IMR-90 (cell line): ENCODE measurements around the gene DUSP11. TPM values are rescaled to one million over a fixed set of nuclear protein-coding genes. Genes with fewer than 3 reads are reported as not detected.

Experiments used
- ATAC-seq: fragments of 200-7000 bp; cut with Tn5 transposase; 2 replicates; pipeline ENCODE4 v1.9.1; 2020; ENCODE audit warnings: low read depth, mild to moderate bottlenecking, moderate library complexity
- BruUV-seq: library from RNA; stranded (reverse); fragments of 400-500 nt; replicated peaks from 2 replicates; lab custom pipeline; 2021; lab: Mats Ljungman, UMichigan
- CTCF ChIA-PET: fragments of 300-600 bp; formaldehyde crosslinking; extraction: SDS; loops from one replicate; lab custom pipeline; 2021; ENCODE audit warnings: antibody characterized with exemption; lab: Yijun Ruan, JAX
- POLR2A ChIA-PET: fragments of 300-600 bp; sonication (Branson Sonifier 250); formaldehyde crosslinking; loops from one replicate; lab custom pipeline; 2022; ENCODE audit warnings: antibody characterized with exemption; ENCODE audit not compliant: unreplicated experiment; lab: Charles Lee
- DNase-seq: peaks from one replicate; pipeline ENCODE4 v3.0.0; 2013
- H2AFZ ChIP-seq: replicated peaks from 2 replicates; pipeline ENCODE3; 2013; ENCODE audit warnings: low read length, mild to moderate bottlenecking; ENCODE audit not compliant: poor library complexity
- H2AK5ac ChIP-seq: 2 replicates; pipeline ENCODE4 v1.6.1; 2013; ENCODE audit warnings: low read depth, low read length, inconsistent platforms
- H2AK9ac ChIP-seq: replicated peaks from 2 replicates; pipeline ENCODE3; 2013; ENCODE audit warnings: mild to moderate bottlenecking, low read depth, low read length, moderate library complexity; ENCODE audit not compliant: poor library complexity
- H2BK120ac ChIP-seq: 2 replicates; pipeline ENCODE4 v1.6.1; 2013; ENCODE audit warnings: low read depth, low read length, inconsistent platforms
- H2BK15ac ChIP-seq: 3 replicates; pipeline ENCODE4 v1.6.1; 2013; ENCODE audit warnings: low read depth, low read length, inconsistent platforms
- H2BK20ac ChIP-seq: 2 replicates; pipeline ENCODE4 v1.6.1; 2013; ENCODE audit warnings: low read depth, mild to moderate bottlenecking, inconsistent platforms, low read length, moderate library complexity
- H2BK5ac ChIP-seq: 2 replicates; pipeline ENCODE4 v1.6.1; 2013; ENCODE audit warnings: mild to moderate bottlenecking, low read depth, low read length, inconsistent platforms; ENCODE audit not compliant: poor library complexity, severe bottlenecking
- H3K14ac ChIP-seq: replicated peaks from 2 replicates; pipeline ENCODE4 v1.6.1; 2013; ENCODE audit warnings: low read depth, low read length, inconsistent platforms
- H3K18ac ChIP-seq: 2 replicates; pipeline ENCODE4 v1.6.1; 2013; ENCODE audit warnings: low read depth, low read length, control low read depth
- H3K23ac ChIP-seq: 2 replicates; pipeline ENCODE4 v1.6.1; 2013; ENCODE audit warnings: low read depth, low read length, inconsistent platforms
- H3K27ac ChIP-seq: 2 replicates; pipeline ENCODE4 v1.5.1; 2013; ENCODE audit warnings: mild to moderate bottlenecking, control low read depth, low read length; ENCODE audit not compliant: insufficient read depth
- H3K27me3 ChIP-seq: 2 replicates; pipeline ENCODE4 v1.6.1; 2013; ENCODE audit warnings: low read length; ENCODE audit not compliant: control insufficient read depth, insufficient read depth
- H3K36me3 ChIP-seq: 2 replicates; pipeline ENCODE4 v1.6.1; 2013; ENCODE audit warnings: low read length, mixed read lengths; ENCODE audit not compliant: control insufficient read depth, insufficient read depth
- H3K4ac ChIP-seq: 2 replicates; pipeline ENCODE4 v1.6.1; 2013; ENCODE audit warnings: low read depth, low read length, inconsistent platforms
- H3K4me1 ChIP-seq: 2 replicates; pipeline ENCODE4 v1.6.1; 2013; ENCODE audit warnings: low read length, mixed read lengths; ENCODE audit not compliant: control insufficient read depth, insufficient read depth
- H3K4me2 ChIP-seq: 2 replicates; pipeline ENCODE4 v1.6.1; 2013; ENCODE audit warnings: low read depth, mild to moderate bottlenecking, control low read depth, low read length, moderate library complexity
- H3K4me3 ChIP-seq: 2 replicates; pipeline ENCODE4 v1.5.1; 2013; ENCODE audit warnings: low read depth, mild to moderate bottlenecking, control low read depth, low read length, moderate library complexity; ENCODE audit not compliant: insufficient read depth
- H3K56ac ChIP-seq: 2 replicates; pipeline ENCODE4 v1.6.1; 2013; ENCODE audit warnings: low read length, inconsistent platforms; ENCODE audit not compliant: insufficient read depth; ENCODE audit errors: extremely low read depth
- H3K79me1 ChIP-seq, 2 experiments: 2 replicates each; pipeline ENCODE4 v1.6.1; 2013; ENCODE audit warnings: low read length in 2 of 2, inconsistent platforms in 1 of 2, low read depth in 1 of 2
- H3K9ac ChIP-seq: 2 replicates; pipeline ENCODE4 v1.6.1; 2013; ENCODE audit warnings: low read depth, low read length, control low read depth
- H3K9me1 ChIP-seq: 2 replicates; pipeline ENCODE4 v1.6.1; 2013; ENCODE audit warnings: low read length, inconsistent platforms; ENCODE audit not compliant: insufficient read depth
- H3K9me3 ChIP-seq: 2 replicates; pipeline ENCODE4 v1.6.1; 2013; ENCODE audit warnings: low read length; ENCODE audit not compliant: control insufficient read depth, insufficient read depth
- H4K20me1 ChIP-seq: 2 replicates; pipeline ENCODE4 v1.6.1; 2013; ENCODE audit warnings: low read length, inconsistent platforms; ENCODE audit not compliant: insufficient read depth
- H4K5ac ChIP-seq: 2 replicates; pipeline ENCODE4 v1.6.1; 2013; ENCODE audit warnings: mild to moderate bottlenecking, low read depth, low read length, control low read depth
- H4K8ac ChIP-seq, 2 experiments: 2 replicates each; pipeline ENCODE4 v1.6.1; 2013; ENCODE audit warnings: low read depth in 2 of 2, low read length in 2 of 2, control low read depth in 1 of 2, inconsistent platforms in 1 of 2
- H4K91ac ChIP-seq: 2 replicates; pipeline ENCODE4 v1.6.1; 2013; ENCODE audit warnings: low read depth, low read length, inconsistent platforms; ENCODE audit not compliant: insufficient read depth
- CEBPB ChIP-seq: IDR thresholded peaks from 2 replicates; pipeline ENCODE4 v1.6.1; 2012; ENCODE audit warnings: low read depth, low read length, improper control_type of control experiment
- CHD1 ChIP-seq: IDR thresholded peaks from 2 replicates; pipeline ENCODE4 v1.6.1; 2012; ENCODE audit warnings: low read depth, low read length, improper control_type of control experiment
- MAFK ChIP-seq: IDR thresholded peaks from 2 replicates; pipeline ENCODE4 v1.6.1; 2012; ENCODE audit warnings: low read depth, low read length, improper control_type of control experiment
- MXI1 ChIP-seq: IDR thresholded peaks from 2 replicates; pipeline ENCODE4 v1.6.1; 2012; ENCODE audit warnings: low read depth, mild to moderate bottlenecking, low read length, moderate library complexity, borderline replicate concordance
- NFE2L2 ChIP-seq: fragments of 150-350 bp; IDR thresholded peaks from 2 replicates; pipeline ENCODE4 v1.6.1; 2016; ENCODE audit warnings: low read depth, mild to moderate bottlenecking, low read length
- POLR2A ChIP-seq: IDR thresholded peaks from 2 replicates; pipeline ENCODE4 v1.6.1; 2012; ENCODE audit warnings: mild to moderate bottlenecking, low read depth, low read length
- RAD21 ChIP-seq: IDR thresholded peaks from 2 replicates; pipeline ENCODE4 v1.6.1; 2012; ENCODE audit warnings: low read length, improper control_type of control experiment
- RFX5 ChIP-seq: IDR thresholded peaks from 2 replicates; pipeline ENCODE4 v1.8.0; 2012; ENCODE audit warnings: low read depth, mild to moderate bottlenecking, low read length, moderate library complexity
- WGBS, 2 experiments: methylation state at CpG; one replicate each; pipeline versions ENCODE4 v1.1.5 to v1.1.7; 2013; ENCODE audit warnings: missing lambda C conversion rate in 2 of 2; ENCODE audit not compliant: insufficient read length in 1 of 2; ENCODE audit errors: extremely low coverage in 2 of 2; 5-methylcytosine and 5-hydroxymethylcytosine counted together
- dilution Hi-C: fragments of 300-500 bp; cut with HindIII; formaldehyde crosslinking; loops from one replicate; pipeline ENCODE4 v1.14.3; 2018; ENCODE audit warnings: low sequenced_read_pairs; ENCODE audit not compliant: unreplicated experiment
- in situ Hi-C: fragments of 300-500 bp; cut with MboI; formaldehyde crosslinking; loops from 3 replicates; pipeline ENCODE4 v1.14.3; 2019; ENCODE audit warnings: low sequenced_read_pairs, inconsistent platforms, mixed read lengths
- intact Hi-C: fragments of 100-400 bp; cut with micrococcal nuclease; formaldehyde crosslinking; loops from 2 replicates; pipeline ENCODE4 v1.10.0; 2022
- polyA plus RNA-seq, 3 experiments: library from polyadenylated mRNA; depleted of rRNA; stranded (reverse); fragments of >200 nt; gene quantifications; 2 replicates each; pipeline ENCODE4 v1.2.3, GENCODE V29; 2012; ENCODE audit warnings: low replicate concordance in 1 of 3
- total RNA-seq: library from RNA; depleted of rRNA; stranded (reverse); fragments of >200 nt; gene quantifications from 2 replicates; pipeline ENCODE4 v1.2.3, GENCODE V29; 2012
- TF ChIP-seq, protein P1 (sequence below): conservative IDR thresholded peaks from 2 replicates; pipeline ENCODE4 v1.5.1; 2012; ENCODE audit warnings: mild to moderate bottlenecking, low read depth, low read length, improper control_type of control experiment
- TF ChIP-seq, protein P2 (sequence below): fragments of 150-350 bp; IDR thresholded peaks from 2 replicates; pipeline ENCODE4 v1.6.1; 2016; ENCODE audit warnings: low read depth, mild to moderate bottlenecking, low read length, moderate library complexity, borderline replicate concordance

Gene DUSP11
- total and polyA plus RNA-seq, 2 of the 4 experiments (the other 2 are of a cell fraction), result 22.4 to 25.6 TPM

DNA sequence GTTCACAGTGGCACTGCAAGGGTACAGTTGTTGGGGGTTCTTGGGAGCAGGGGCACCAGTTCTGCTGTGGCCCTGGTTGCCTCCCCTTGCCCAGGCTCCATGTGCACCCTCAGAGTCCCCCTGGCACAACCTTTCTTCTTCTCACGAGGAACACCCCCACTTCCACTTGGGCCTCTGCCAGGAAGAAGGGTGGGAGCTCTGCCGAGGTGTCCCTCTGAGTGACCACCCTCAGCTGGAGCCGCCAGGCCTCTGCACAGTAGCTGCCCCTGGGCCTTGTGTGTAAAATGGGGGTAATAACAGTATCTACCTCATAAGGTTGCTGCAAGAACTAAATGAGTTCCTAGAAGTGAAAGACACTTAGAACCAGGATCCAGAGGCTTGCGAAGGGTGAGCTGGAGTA is 51.2 kb downstream of the DUSP11 start:
- Histone ChIP-seq H2BK20ac (no peak overlapping the region), H3K27ac (no peak overlapping the region), H3K18ac (no peak overlapping the region), H2AK9ac (no peak overlapping the region), H3K4me3 (no peak overlapping the region), H4K5ac (no peak overlapping the region), H2BK15ac (no peak overlapping the region), H3K56ac (no peak overlapping the region), H3K23ac (no peak overlapping the region), H4K20me1 (no peaks in the 10 kb centered on the region), H4K8ac (no peak overlapping the region), H3K79me1 (no peaks in the 10 kb centered on the region), H4K91ac (no peak overlapping the region), H3K36me3 (peaks cover 16% of the 10 kb centered on the region), H2BK5ac (no peak overlapping the region), H2BK120ac (no peak overlapping the region), H3K14ac (no peak overlapping the region), H2AFZ (no peak overlapping the region), H3K4ac (no peak overlapping the region), H2AK5ac (no peak overlapping the region), H3K4me1 (no peaks in the 10 kb centered on the region), H3K9me3 (no peaks in the 10 kb centered on the region), H3K27me3 (no peaks in the 10 kb centered on the region), H3K9me1 (no peaks in the 10 kb centered on the region), H3K9ac (no peak overlapping the region), H3K4me2 (no peak overlapping the region)
- DNase-seq (no peak), ATAC-seq (no peak)
- POLR2A ChIA-PET, result no interaction called here
- CTCF ChIA-PET, result no interaction called here
- BruUV-seq, result no TSS peak
- dilution Hi-C loops (no loop called here), in situ Hi-C loops (no loop called here), intact Hi-C loops (no loop called here)
- no CpG with 5 or more reads among the region's 4 CpGs for WGBS, 2 experiments
- TF ChIP-seq CHD1 (no peak), POLR2A (no peak), NFE2L2 (no peak), MAFK (no peak), MXI1 (no peak), CEBPB (no peak), RFX5 (no peak), RAD21 (no peak)
- TF ChIP-seq, protein P1, sequence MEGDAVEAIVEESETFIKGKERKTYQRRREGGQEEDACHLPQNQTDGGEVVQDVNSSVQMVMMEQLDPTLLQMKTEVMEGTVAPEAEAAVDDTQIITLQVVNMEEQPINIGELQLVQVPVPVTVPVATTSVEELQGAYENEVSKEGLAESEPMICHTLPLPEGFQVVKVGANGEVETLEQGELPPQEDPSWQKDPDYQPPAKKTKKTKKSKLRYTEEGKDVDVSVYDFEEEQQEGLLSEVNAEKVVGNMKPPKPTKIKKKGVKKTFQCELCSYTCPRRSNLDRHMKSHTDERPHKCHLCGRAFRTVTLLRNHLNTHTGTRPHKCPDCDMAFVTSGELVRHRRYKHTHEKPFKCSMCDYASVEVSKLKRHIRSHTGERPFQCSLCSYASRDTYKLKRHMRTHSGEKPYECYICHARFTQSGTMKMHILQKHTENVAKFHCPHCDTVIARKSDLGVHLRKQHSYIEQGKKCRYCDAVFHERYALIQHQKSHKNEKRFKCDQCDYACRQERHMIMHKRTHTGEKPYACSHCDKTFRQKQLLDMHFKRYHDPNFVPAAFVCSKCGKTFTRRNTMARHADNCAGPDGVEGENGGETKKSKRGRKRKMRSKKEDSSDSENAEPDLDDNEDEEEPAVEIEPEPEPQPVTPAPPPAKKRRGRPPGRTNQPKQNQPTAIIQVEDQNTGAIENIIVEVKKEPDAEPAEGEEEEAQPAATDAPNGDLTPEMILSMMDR, result no peak
- TF ChIP-seq, protein P2, sequence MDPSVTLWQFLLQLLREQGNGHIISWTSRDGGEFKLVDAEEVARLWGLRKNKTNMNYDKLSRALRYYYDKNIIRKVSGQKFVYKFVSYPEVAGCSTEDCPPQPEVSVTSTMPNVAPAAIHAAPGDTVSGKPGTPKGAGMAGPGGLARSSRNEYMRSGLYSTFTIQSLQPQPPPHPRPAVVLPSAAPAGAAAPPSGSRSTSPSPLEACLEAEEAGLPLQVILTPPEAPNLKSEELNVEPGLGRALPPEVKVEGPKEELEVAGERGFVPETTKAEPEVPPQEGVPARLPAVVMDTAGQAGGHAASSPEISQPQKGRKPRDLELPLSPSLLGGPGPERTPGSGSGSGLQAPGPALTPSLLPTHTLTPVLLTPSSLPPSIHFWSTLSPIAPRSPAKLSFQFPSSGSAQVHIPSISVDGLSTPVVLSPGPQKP, result no peak
